Neural progenitor cell (in vitro differentiated cells): Measurements from ENCODE around the gene ITGA5. TPM values are rescaled to one million over a fixed set of nuclear protein-coding genes. Genes with fewer than 3 reads are reported as not detected.

Experiments
- DNase-seq: peaks from one replicate; pipeline ENCODE4 v3.0.0-alpha.2; 2016; ENCODE audit warnings: low spot score
- H2AFZ ChIP-seq: fragments of 200-600 bp; sonication (generic); replicated peaks from 2 replicates; pipeline ENCODE4 v1.6.1; 2016; ENCODE audit warnings: antibody characterized with exemption
- H3F3A ChIP-seq: fragments of 200-600 bp; sonication (generic); 2 replicates; pipeline ENCODE4 v1.6.1; 2016; ENCODE audit warnings: antibody characterized with exemption, low read depth
- H3K27ac ChIP-seq: fragments of 200-600 bp; sonication (generic); 2 replicates; pipeline ENCODE4 v1.5.1; 2016; ENCODE audit warnings: mild to moderate bottlenecking
- H3K27me3 ChIP-seq: fragments of 200-600 bp; sonication (generic); 2 replicates; pipeline ENCODE4 v1.6.1; 2016; ENCODE audit warnings: mild to moderate bottlenecking, moderate library complexity
- H3K36me3 ChIP-seq: fragments of 200-600 bp; sonication (generic); 2 replicates; pipeline ENCODE4 v1.5.1; 2016
- H3K4me1 ChIP-seq: fragments of 200-600 bp; sonication (generic); 2 replicates; pipeline ENCODE4 v1.6.1; 2016; ENCODE audit warnings: mixed run types
- H3K4me2 ChIP-seq: fragments of 200-600 bp; sonication (generic); 2 replicates; pipeline ENCODE4 v1.6.1; 2016
- H3K4me3 ChIP-seq: fragments of 200-600 bp; sonication (generic); 2 replicates; pipeline ENCODE4 v1.5.1; 2016
- H3K79me2 ChIP-seq: fragments of 200-600 bp; sonication (generic); 2 replicates; pipeline ENCODE4 v1.6.1; 2016; ENCODE audit warnings: low read depth
- H3K9ac ChIP-seq: fragments of 200-600 bp; sonication (generic); 2 replicates; pipeline ENCODE4 v1.6.1; 2016
- H3K9me3 ChIP-seq: fragments of 200-600 bp; sonication (generic); 2 replicates; pipeline ENCODE4 v1.5.1; 2016; ENCODE audit warnings: low read depth
- H4K20me1 ChIP-seq: fragments of 200-600 bp; sonication (generic); 2 replicates; pipeline ENCODE4 v1.6.1; 2016; ENCODE audit warnings: low read depth
- H3K27ac Mint-ChIP-seq: 3 replicates; pipeline ENCODE4 v1.8.0; 2021; ENCODE audit warnings: mixed read lengths
- H3K27me3 Mint-ChIP-seq: 2 replicates; pipeline ENCODE4 v1.8.0; 2022; ENCODE audit warnings: low read depth, mild to moderate bottlenecking, inconsistent platforms, moderate library complexity, mixed read lengths; ENCODE audit not compliant: insufficient read depth
- H3K36me3 Mint-ChIP-seq: 3 replicates; pipeline ENCODE4 v1.8.0; 2021; ENCODE audit warnings: mixed read lengths
- H3K4me1 Mint-ChIP-seq: 3 replicates; pipeline ENCODE4 v1.8.0; 2021; ENCODE audit warnings: mixed read lengths
- H3K4me3 Mint-ChIP-seq: 3 replicates; pipeline ENCODE4 v1.8.0; 2021; ENCODE audit warnings: mild to moderate bottlenecking, moderate library complexity, mixed read lengths
- H3K9me3 Mint-ChIP-seq: 3 replicates; pipeline ENCODE4 v1.8.0; 2020; ENCODE audit warnings: mixed read lengths
- EZH2 ChIP-seq: fragments of 200-600 bp; sonication (generic); IDR thresholded peaks from 2 replicates; pipeline ENCODE4 v1.6.1; 2017; ENCODE audit warnings: antibody characterized with exemption, mild to moderate bottlenecking, moderate library complexity
- EZH2phosphoT487 ChIP-seq: fragments of 200-600 bp; sonication (generic); IDR thresholded peaks from 2 replicates; pipeline ENCODE4 v1.6.1; 2017; ENCODE audit warnings: antibody characterized with exemption
- total RNA-seq: library from RNA; depleted of rRNA; stranded (reverse); fragments of >200 nt; gene quantifications from 2 replicates; pipeline ENCODE4 v1.2.3, GENCODE V29; 2015; ENCODE audit warnings: low replicate concordance
- TF ChIP-seq, protein P1 (sequence below): fragments of 200-600 bp; sonication (generic); IDR thresholded peaks from 2 replicates; pipeline ENCODE4 v1.5.1; 2017; ENCODE audit warnings: antibody characterized with exemption, mild to moderate bottlenecking

The ITGA5 gene
- total RNA-seq, 1 donor from 2014 or later = 37.7 TPM

DNA sequence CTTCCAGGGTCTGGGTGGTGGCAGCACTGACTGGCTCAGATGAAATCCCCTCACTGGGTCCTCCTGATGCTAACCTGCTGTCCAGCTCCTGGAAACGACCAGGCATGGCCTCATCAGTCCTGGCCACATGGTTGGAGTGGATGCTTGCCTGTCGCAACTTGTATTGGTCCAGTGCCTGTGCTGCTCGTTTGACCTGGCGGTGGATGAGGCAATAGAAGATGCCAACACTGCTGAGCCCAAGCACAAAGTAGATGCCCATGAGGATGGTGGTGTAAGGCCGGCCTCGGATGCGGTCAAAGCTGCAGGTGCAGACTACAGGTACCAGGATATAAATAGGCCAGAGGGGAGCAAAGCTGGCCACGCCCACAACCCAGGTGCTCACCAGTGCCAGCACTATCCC is 56.0 kb downstream of the ITGA5 start:
- peaks cover 7% of the 10 kb centered on the region for H3K27me3 Mint-ChIP-seq
- Histone ChIP-seq H3K4me2 (no peak overlapping the region), H4K20me1 (no peaks in the 10 kb centered on the region), H3K9ac (no peak overlapping the region), H3K79me2 (peaks cover 8% of the 10 kb centered on the region), H2AFZ (no peak overlapping the region), H3F3A (peaks cover 20% of the 10 kb centered on the region), H3K4me3 (no peak overlapping the region), H3K4me1 (peaks cover 29% of the 10 kb centered on the region), H3K27ac (no peak overlapping the region), H3K27me3 (peaks cover 4% of the 10 kb centered on the region), H3K9me3 (no peaks in the 10 kb centered on the region), H3K36me3 (no peaks in the 10 kb centered on the region)
- TF ChIP-seq EZH2 (no peak), EZH2phosphoT487 (no peak)
- TF ChIP-seq, protein P1, sequence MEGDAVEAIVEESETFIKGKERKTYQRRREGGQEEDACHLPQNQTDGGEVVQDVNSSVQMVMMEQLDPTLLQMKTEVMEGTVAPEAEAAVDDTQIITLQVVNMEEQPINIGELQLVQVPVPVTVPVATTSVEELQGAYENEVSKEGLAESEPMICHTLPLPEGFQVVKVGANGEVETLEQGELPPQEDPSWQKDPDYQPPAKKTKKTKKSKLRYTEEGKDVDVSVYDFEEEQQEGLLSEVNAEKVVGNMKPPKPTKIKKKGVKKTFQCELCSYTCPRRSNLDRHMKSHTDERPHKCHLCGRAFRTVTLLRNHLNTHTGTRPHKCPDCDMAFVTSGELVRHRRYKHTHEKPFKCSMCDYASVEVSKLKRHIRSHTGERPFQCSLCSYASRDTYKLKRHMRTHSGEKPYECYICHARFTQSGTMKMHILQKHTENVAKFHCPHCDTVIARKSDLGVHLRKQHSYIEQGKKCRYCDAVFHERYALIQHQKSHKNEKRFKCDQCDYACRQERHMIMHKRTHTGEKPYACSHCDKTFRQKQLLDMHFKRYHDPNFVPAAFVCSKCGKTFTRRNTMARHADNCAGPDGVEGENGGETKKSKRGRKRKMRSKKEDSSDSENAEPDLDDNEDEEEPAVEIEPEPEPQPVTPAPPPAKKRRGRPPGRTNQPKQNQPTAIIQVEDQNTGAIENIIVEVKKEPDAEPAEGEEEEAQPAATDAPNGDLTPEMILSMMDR = no peak
- no peak for DNase-seq
- no peaks in the 10 kb centered on the region for H3K9me3 Mint-ChIP-seq
- H3K4me1 Mint-ChIP-seq = peaks cover 14% of the 10 kb centered on the region
- no peaks in the 10 kb centered on the region for H3K36me3 Mint-ChIP-seq
- no peak overlapping the region for H3K4me3 Mint-ChIP-seq
- no peak overlapping the region for H3K27ac Mint-ChIP-seq

DNA sequence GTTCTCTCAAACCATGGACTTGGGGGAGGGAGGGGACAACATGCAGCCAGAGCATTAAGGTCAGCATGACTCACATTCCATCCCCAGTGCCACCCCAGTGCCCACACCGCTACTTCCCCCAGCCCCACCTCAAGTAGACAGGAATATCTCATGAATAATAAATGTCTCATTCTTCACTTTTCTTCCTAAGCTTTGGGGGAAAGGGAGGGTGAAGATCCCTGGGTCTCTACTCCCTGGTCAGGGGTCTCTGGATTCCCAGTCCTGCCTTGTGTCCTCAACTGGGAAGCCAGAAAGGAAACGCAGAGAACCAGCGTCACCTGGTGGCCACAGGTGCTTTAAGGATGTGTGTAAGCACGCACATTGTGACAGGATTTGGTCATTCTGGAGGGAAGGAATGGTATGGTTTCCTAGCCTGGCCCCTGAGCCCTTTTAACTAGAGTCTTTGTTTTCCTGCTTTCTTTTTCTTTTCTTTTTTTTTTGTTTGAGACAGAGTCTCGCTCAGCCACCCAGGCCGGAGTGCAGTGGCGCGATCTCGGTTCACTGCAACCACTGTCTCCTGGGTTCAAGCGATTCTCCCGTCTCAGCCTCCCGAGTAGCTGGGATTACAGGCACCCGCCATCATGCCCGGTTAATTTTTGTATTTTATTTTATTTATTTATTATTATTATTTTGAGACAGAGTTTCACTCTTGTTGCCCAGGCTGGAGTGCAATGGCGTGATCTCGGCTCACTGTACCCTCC is 58.2 kb downstream of the ITGA5 start:
- Histone ChIP-seq H3K4me1 (peaks cover 50% of the 10 kb centered on the region), H3K27ac (no peak overlapping the region), H3K36me3 (no peaks in the 10 kb centered on the region), H2AFZ (no peak overlapping the region), H4K20me1 (no peaks in the 10 kb centered on the region), H3K4me2 (peak overlapping the region; percentile 80), H3K4me3 (no peak overlapping the region), H3K9ac (no peak overlapping the region), H3K27me3 (no peaks in the 10 kb centered on the region), H3K9me3 (no peaks in the 10 kb centered on the region), H3F3A (peaks cover 34% of the 10 kb centered on the region), H3K79me2 (peaks cover 30% of the 10 kb centered on the region)
- DNase-seq = peak; percentile 95
- Mint-ChIP-seq H3K4me3 (peak overlapping the region; percentile 67), H3K27ac (peak overlapping the region; percentile 94), H3K27me3 (peaks cover 4% of the 10 kb centered on the region), H3K36me3 (no peaks in the 10 kb centered on the region), H3K4me1 (peaks cover 11% of the 10 kb centered on the region), H3K9me3 (no peaks in the 10 kb centered on the region)
- TF ChIP-seq EZH2 (no peak), EZH2phosphoT487 (no peak)
- TF ChIP-seq, protein P1 = peak; percentile 98

DNA sequence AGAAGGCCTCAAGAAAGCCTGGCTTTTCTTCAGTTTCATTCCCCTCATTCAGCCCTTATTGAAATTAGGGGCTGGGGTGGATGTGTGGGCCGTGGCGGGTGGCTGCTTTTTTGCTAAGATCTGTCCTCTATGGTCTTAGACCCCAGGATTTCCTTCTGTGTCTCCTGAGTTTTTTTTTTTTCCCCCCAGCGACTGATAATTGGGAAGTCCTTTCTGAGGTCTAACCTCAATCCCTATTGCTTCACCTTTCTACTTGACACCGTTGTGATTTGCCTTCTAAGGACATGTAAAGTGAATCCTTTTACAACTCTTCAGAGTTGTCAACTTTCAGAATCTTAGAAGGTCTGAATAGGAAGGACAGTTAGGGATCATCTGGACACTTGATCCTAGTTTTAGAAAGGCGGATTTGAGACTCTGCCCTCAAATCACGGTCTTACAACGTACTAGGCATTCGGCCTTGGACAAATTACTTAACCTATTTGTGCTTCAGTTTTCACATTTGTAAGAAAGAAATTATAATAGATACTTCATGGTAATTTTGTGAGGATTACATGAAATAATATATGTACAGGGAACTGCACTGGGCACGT is 59.2 kb downstream of the ITGA5 start:
- Histone ChIP-seq H3K4me2 (peak overlapping the region; percentile 80), H3K4me1 (peaks cover 60% of the 10 kb centered on the region), H2AFZ (no peak overlapping the region), H3K9me3 (no peaks in the 10 kb centered on the region), H3F3A (peaks cover 44% of the 10 kb centered on the region), H3K4me3 (peak overlapping the region; percentile 35), H3K36me3 (no peaks in the 10 kb centered on the region), H3K27ac (peak overlapping the region; percentile 93), H4K20me1 (no peaks in the 10 kb centered on the region), H3K79me2 (peaks cover 31% of the 10 kb centered on the region), H3K9ac (peak overlapping the region; percentile 35), H3K27me3 (no peaks in the 10 kb centered on the region)
- H3K36me3 Mint-ChIP-seq = no peaks in the 10 kb centered on the region
- no peak overlapping the region for H3K4me3 Mint-ChIP-seq
- H3K9me3 Mint-ChIP-seq = no peaks in the 10 kb centered on the region
- DNase-seq = no peak
- H3K27me3 Mint-ChIP-seq = peaks cover 4% of the 10 kb centered on the region
- TF ChIP-seq EZH2 (no peak), EZH2phosphoT487 (no peak)
- TF ChIP-seq, protein P1 = no peak
- no peak overlapping the region for H3K27ac Mint-ChIP-seq
- peaks cover 11% of the 10 kb centered on the region for H3K4me1 Mint-ChIP-seq
